Measurements from ENCODE around the gene G6PC3.
"Not testable (repeated sequence)": the region's sequence is repeated elsewhere in the genome, so short reads cannot be mapped to it uniquely, and the experiment has no call there.

G6PC3 gene

DNA sequence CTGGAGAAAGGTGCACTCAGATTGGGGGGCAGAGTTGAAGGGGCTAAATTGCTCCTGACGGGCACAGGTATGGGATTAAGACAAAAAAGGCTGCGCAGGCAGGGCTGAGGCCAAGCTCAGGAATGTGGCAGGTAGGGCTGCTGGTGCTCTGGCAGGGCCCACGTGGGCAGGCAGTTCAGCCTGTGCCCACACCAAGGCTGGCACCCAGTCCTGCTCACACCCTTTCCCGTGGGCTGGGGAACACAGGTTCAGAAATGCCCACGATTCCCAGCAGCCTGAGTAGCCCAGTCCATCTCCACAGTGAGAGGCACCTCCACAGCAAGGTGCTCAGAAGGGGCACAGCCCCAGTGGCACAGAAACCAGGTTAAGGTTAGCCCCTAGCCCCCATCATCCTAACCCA lies 48.5 kb downstream of the G6PC3 start:
- no peak overlapping the region for H3K4me3 Mint-ChIP-seq
- peaks cover 62% of the 10 kb centered on the region for H3K4me1 Mint-ChIP-seq
- peak overlapping the region in 1 of 2 donors; percentile 14 for H3K27ac Mint-ChIP-seq
- DNase-seq (no peak), ATAC-seq (no peak)
- H3K27me3 Mint-ChIP-seq: no peaks in the 10 kb centered on the region
- no peaks in the 10 kb centered on the region for H3K9me3 Mint-ChIP-seq

DNA sequence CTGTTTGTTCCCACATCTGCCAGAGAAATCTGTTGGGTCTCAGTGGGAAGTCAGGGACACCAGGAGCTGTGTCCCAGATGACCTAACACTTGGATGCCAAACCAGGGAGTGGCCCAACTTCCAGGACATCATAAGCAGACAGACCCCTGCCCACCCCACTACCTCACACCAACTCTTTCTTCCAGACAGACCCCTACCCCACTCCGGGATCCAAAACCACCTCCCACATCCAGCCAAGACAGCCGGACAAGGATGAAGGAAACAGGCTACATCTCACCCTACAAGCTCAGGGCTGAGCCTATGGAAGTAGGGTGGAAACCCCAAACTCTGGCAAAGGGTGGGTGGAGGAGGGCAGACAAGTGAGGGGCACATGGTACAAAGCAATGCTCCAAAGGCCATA lies 49.3 kb downstream of the G6PC3 start:
- DNase-seq (no peak), ATAC-seq (no peak)
- Mint-ChIP-seq H3K27ac (peak overlapping the region in 1 of 2 donors; percentile 37), H3K4me1 (peaks cover 63% of the 10 kb centered on the region), H3K27me3 (no peaks in the 10 kb centered on the region), H3K9me3 (no peaks in the 10 kb centered on the region), H3K4me3 (no peak overlapping the region)

GRCh38 chr17:44120281-44120680 lies 49.7 kb downstream of the G6PC3 start:
- H3K4me1 Mint-ChIP-seq: peaks cover 63% of the 10 kb centered on the region

DNA sequence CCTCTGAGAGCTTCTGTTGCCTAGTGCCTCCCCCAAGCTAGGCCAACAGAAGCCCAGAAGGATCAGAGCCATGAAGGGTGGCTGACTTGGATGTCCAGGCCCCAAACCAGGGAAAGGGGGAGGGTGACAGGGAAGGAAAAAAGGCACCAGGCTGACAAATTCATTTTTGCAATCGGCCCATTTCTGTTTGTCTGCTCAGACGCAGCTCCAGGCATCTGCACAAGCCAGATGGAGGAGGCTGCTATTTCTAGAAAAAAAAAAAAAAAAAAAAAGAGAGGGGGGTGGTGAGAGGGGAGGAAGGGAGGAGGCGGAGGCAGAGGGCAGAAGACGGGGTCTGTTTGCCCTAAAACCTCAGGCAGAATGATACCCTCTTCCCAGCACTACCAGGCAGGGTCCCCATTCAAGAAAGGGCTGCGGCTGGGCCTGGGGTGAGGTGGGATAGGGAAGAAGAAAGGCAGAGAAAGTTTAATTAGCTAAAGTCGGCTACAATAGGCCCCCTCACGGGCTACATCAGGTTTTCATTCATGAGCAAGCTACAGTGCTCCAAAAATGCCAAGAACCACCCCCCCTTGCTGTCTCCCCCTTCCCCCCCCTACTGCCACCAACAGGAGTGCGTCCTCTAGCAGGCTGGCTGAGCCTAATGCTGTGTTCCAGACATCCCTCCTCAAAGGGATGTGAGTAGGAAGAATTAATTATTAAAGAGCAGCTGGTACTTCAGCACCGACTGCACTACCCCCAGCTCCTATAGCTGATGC lies 50.5 kb downstream of the G6PC3 start:
- H3K27me3 Mint-ChIP-seq: no peaks in the 10 kb centered on the region
- H3K9me3 Mint-ChIP-seq: no peaks in the 10 kb centered on the region
- no peak for ATAC-seq
- H3K4me1 Mint-ChIP-seq: peaks cover 55% of the 10 kb centered on the region
- H3K27ac Mint-ChIP-seq: peak overlapping the region in 1 of 2 donors; percentile 49
- DNase-seq: no peak
- H3K4me3 Mint-ChIP-seq: peak overlapping the region in 1 of 2 donors; percentile 12

More at GRCh38 chr17:44120281-44120680, 49.7 kb downstream of the G6PC3 start:
- H3K27me3 Mint-ChIP-seq, H3K9me3 Mint-ChIP-seq, H3K4me3 Mint-ChIP-seq, DNase-seq, ATAC-seq: not testable (repeated sequence)
- peak overlapping the region in 1 of 2 donors; percentile 49 for H3K27ac Mint-ChIP-seq

DNA sequence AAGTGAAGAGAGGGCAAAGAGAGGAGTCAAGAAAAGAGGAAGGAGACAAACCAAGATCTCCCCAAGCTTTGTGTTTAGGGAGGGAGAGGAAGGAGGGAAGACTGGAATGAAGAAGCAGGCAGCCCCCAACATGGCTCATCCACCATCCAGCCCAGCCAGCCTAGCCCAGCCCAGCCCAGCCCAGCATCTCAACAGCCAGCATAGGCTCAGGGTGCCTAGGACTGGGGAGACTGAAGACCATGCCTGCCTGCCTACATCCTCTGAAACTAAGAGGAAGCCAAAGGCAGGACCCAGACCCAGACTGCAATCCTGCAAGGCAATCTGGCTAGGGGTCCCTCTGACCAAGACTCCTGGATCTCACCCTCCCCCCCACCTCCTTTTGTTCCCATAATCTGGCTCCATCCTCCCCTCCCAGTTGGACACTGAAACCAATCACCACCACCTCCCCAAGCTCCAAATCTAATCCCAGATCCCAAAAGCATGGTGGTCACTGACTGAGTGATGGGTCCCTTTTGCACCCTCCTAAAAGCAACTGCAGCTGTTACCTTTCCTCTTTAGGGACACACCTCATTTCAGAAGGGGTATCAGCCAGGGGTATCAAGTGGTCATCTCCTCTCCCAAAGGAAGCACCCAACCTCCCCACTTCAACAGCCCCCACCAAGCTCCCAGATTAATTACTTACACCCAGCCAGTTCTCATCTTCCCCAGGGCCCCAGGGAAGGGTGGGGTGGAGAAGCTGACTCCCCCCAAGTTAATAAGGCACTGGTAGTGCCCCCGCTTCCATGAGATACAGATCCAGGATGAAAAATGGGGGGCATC lies 51.7 kb downstream of the G6PC3 start:
- Mint-ChIP-seq H3K9me3 (no peaks in the 10 kb centered on the region), H3K4me3 (peak overlapping the region; percentile 94 to 95), H3K27ac (peak overlapping the region; percentile 89 to 94), H3K27me3 (no peaks in the 10 kb centered on the region), H3K4me1 (peaks cover 55% of the 10 kb centered on the region)
- no peak for ATAC-seq
- no peak for DNase-seq

GRCh38 chr17:44122816-44123355 lies 52.4 kb downstream of the G6PC3 start:
- Mint-ChIP-seq H3K27me3 (no peaks in the 10 kb centered on the region), H3K27ac (peak overlapping the region; percentile 89 to 94), H3K4me1 (peaks cover 55% of the 10 kb centered on the region), H3K4me3 (peak overlapping the region; percentile 94 to 95), H3K9me3 (no peaks in the 10 kb centered on the region)
- ATAC-seq (peak; percentile 37), DNase-seq (peak in 1 of 2 donors; percentile 29)

GRCh38 chr17:44123356-44124117 lies 53.0 kb downstream of the G6PC3 start, which contains the start of gene HDAC5:
Gene HDAC5 (minus strand): TSS chr17:44123641. CDS start chr17:44117515, 6,126 bp downstream.
- H3K4me3 Mint-ChIP-seq: peak within 1 kb of the TSS; percentile 95 to 96
- H3K4me1 Mint-ChIP-seq: peaks cover 49% of the 10 kb centered on the region
- no peaks in the 10 kb centered on the region for H3K27me3 Mint-ChIP-seq
- peak within 1 kb of the TSS; percentile 100 for H3K27ac Mint-ChIP-seq
- peak; percentile 97 for ATAC-seq
- no peaks in the 10 kb centered on the region for H3K9me3 Mint-ChIP-seq
- DNase-seq: peak; percentile 94 to 96

GRCh38 chr17:44124118-44124438 lies 53.5 kb downstream of the G6PC3 start:
- no peak for ATAC-seq
- H3K27me3 Mint-ChIP-seq: no peaks in the 10 kb centered on the region
- H3K4me1 Mint-ChIP-seq: peaks cover 44% of the 10 kb centered on the region
- peak overlapping the region; percentile 100 for H3K27ac Mint-ChIP-seq
- peak overlapping the region; percentile 95 to 96 for H3K4me3 Mint-ChIP-seq
- no peaks in the 10 kb centered on the region for H3K9me3 Mint-ChIP-seq
- DNase-seq: no peak
